NCI-H2107 treated with DMSO at 0.1 percent for 48 hours (cell line): ENCODE results near the gene SLC4A8.
A peak's percentile ranks its signal among the peaks of the same experiment; 100 is the strongest.

ENCODE experiments used
- DNase-seq: peaks from one replicate; lab custom pipeline; 2025; ENCODE audit not compliant: unreplicated experiment; lab: John Stamatoyannopoulos, UW

The SLC4A8 gene

GRCh38 chr12:51424662-51425539 is at the start of gene SLC4A8:
TSS of gene SLC4A8 (plus strand) at chr12:51424831. CDS start at chr12:51424988, 157 bp downstream.
- DNase-seq: peak; percentile 93

- no peak for DNase-seq
These were observed 49.8 kb upstream of the SLC4A8 start for GRCh38 chr12:51374856-51375255.

GRCh38 chr12:51377099-51377984 is 47.3 kb upstream of the SLC4A8 start:
- peak; percentile 97 for DNase-seq

GRCh38 chr12:51378749-51379148 is 45.9 kb upstream of the SLC4A8 start:
- DNase-seq: peak; percentile 18

GRCh38 chr12:51379571-51379970 is 45.1 kb upstream of the SLC4A8 start:
- no peak for DNase-seq

GRCh38 chr12:51381226-51382079 is 43.2 kb upstream of the SLC4A8 start:
- peak; percentile 70 for DNase-seq

GRCh38 chr12:51382173-51382572 is 42.5 kb upstream of the SLC4A8 start:
- DNase-seq: peak; percentile 26

- peak; percentile 78 for DNase-seq
These were observed 41.2 kb upstream of the SLC4A8 start for GRCh38 chr12:51383269-51383905.

GRCh38 chr12:51386351-51386750 is 38.3 kb upstream of the SLC4A8 start:
- peak; percentile 97 for DNase-seq

GRCh38 chr12:51388069-51388799 is 36.4 kb upstream of the SLC4A8 start:
- DNase-seq: peak; percentile 30

- peak; percentile 45 for DNase-seq
These were observed 35.8 kb upstream of the SLC4A8 start for GRCh38 chr12:51388846-51389245.

- no peak for DNase-seq
These were observed 35.2 kb upstream of the SLC4A8 start for GRCh38 chr12:51389302-51389999.

- no peak for DNase-seq
These were observed 34.2 kb upstream of the SLC4A8 start for GRCh38 chr12:51390457-51390856.

GRCh38 chr12:51390891-51391282 is 33.7 kb upstream of the SLC4A8 start:
- peak; percentile 55 for DNase-seq

GRCh38 chr12:51391283-51392123 is 33.1 kb upstream of the SLC4A8 start, which contains the start of gene GALNT6:
TSS of gene GALNT6 (minus strand) at chr12:51391406. CDS start at chr12:51379781, 11,625 bp downstream.
- peak; percentile 55 for DNase-seq

- DNase-seq: no peak
These were observed 31.9 kb upstream of the SLC4A8 start for GRCh38 chr12:51392556-51393237.
